ENCODE results near the gene KIAA1755.

The KIAA1755 gene

GRCh38 chr20:38175304-38176180, 85.0 kb downstream of the KIAA1755 start:
- no peak for DNase-seq

- no peak for DNase-seq
These were observed 87.0 kb downstream of the KIAA1755 start for GRCh38 chr20:38173237-38174156.

- no peak for DNase-seq
These were observed 88.1 kb downstream of the KIAA1755 start for GRCh38 chr20:38172408-38172807.

- DNase-seq, result no peak
These were observed 88.9 kb downstream of the KIAA1755 start for GRCh38 chr20:38171675-38172043.

- DNase-seq, result no peak
These were observed 89.5 kb downstream of the KIAA1755 start for GRCh38 chr20:38170826-38171674.

- DNase-seq, result no peak
These were observed 90.2 kb downstream of the KIAA1755 start for GRCh38 chr20:38170219-38170825.

GRCh38 chr20:38169636-38170193, 90.8 kb downstream of the KIAA1755 start:
- no peak for DNase-seq

- DNase-seq, result no peak
These were observed 91.5 kb downstream of the KIAA1755 start for GRCh38 chr20:38168791-38169589.

GRCh38 chr20:38167851-38168760, 92.4 kb downstream of the KIAA1755 start:
- no peak for DNase-seq

GRCh38 chr20:38167328-38167850, 93.1 kb downstream of the KIAA1755 start:
- DNase-seq, result no peak

GRCh38 chr20:38166703-38167233, 93.8 kb downstream of the KIAA1755 start:
- DNase-seq, result no peak

GRCh38 chr20:38165966-38166702, 94.4 kb downstream of the KIAA1755 start:
- DNase-seq, result no peak

- DNase-seq, result no peak
These were observed 95.2 kb downstream of the KIAA1755 start, which contains the start of gene TGM2 for GRCh38 chr20:38165089-38165965. TGM2 (minus strand) TSS chr20:38165270; CDS start chr20:38165198, 72 bp downstream.

GRCh38 chr20:38164624-38165088, 95.9 kb downstream of the KIAA1755 start:
- no peak for DNase-seq

- no peak for DNase-seq
These were observed 96.5 kb downstream of the KIAA1755 start for GRCh38 chr20:38164069-38164468.

- no peak for DNase-seq
These were observed 97.4 kb downstream of the KIAA1755 start for GRCh38 chr20:38162878-38163875.

Data from COR-L47 (cell line).